HEK293T (cell line): Measurements from ENCODE around the gene CTDP1.

Experiments used
- BHLHE40 ChIP-seq: fragments of 450-650 bp; IDR thresholded peaks from 2 replicates; pipeline ENCODE4 v1.6.1; 2016; ENCODE audit warnings: mild to moderate bottlenecking, moderate library complexity, borderline replicate concordance
- ELF4 ChIP-seq: fragments of 450-650 bp; IDR thresholded peaks from 2 replicates; pipeline ENCODE4 v1.6.1; 2017; ENCODE audit warnings: antibody characterized with exemption
- FOXA1 ChIP-seq: fragments of 450-650 bp; IDR thresholded peaks from 2 replicates; pipeline ENCODE4 v1.6.1; 2016; ENCODE audit warnings: mild to moderate bottlenecking
- NFRKB ChIP-seq: fragments of 450-650 bp; IDR thresholded peaks from 2 replicates; pipeline ENCODE4 v1.6.1; 2016; ENCODE audit warnings: mild to moderate bottlenecking, moderate library complexity
- SUZ12 ChIP-seq: fragments of 450-650 bp; IDR thresholded peaks from 2 replicates; pipeline ENCODE4 v1.6.1; 2016; ENCODE audit warnings: mild to moderate bottlenecking
- TARDBP ChIP-seq: fragments of 450-650 bp; IDR thresholded peaks from 2 replicates; pipeline ENCODE4 v1.6.1; 2016
- ZNF384 ChIP-seq: fragments of 450-650 bp; IDR thresholded peaks from 2 replicates; pipeline ENCODE4 v1.6.1; 2016

DNA sequence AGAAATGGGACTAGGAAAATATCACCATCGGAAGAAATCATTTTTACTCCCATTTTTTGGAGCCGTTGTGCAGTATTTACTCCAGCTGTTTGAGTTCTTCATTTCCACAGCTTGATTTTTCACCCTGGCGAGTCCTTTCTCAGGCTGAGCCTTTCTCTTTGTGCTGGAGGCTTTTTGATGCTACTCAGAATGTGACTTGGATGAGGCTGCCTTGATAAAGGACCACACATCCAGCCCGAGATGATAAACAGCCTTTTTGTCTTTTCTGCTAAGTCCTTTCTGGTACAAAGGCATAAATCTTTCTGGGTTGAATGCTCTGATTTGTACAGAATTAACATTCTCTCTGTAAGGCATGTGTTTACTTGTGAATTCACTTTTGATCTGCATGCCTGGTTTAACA is 17.6 kb upstream of the CTDP1 start:
- TF ChIP-seq TARDBP (no peak), FOXA1 (no peak), ELF4 (no peak), SUZ12 (no peak), BHLHE40 (no peak), ZNF384 (no peak), NFRKB (no peak)
